K562 (cell line): ENCODE results near the gene ARHGAP28.

ENCODE experiments used
- CSDE1 ChIP-seq, 2 experiments: fragments of 450-650 bp; IDR thresholded peaks; 2 replicates each; pipeline ENCODE4 v1.6.1; 2016; ENCODE audit warnings: mild to moderate bottlenecking in 1 of 2
- LARP7 ChIP-seq: fragments of 450-650 bp; IDR thresholded peaks from 2 replicates; pipeline ENCODE4 v1.6.1; 2016
- MXI1 ChIP-seq: IDR thresholded peaks from 2 replicates; pipeline ENCODE4 v1.6.1; 2011; ENCODE audit warnings: low read depth, mild to moderate bottlenecking, improper control_type of control experiment, low read length
- RNF2 ChIP-seq: sonication (generic); IDR thresholded peaks from 2 replicates; pipeline ENCODE4 v1.6.1; 2016
- SREBF2 ChIP-seq: sonication (generic); formaldehyde crosslinking; IDR thresholded peaks from 2 replicates; pipeline ENCODE4 v1.4.0; 2020; ENCODE audit warnings: mild to moderate bottlenecking, missing genetic modification reagents
- TF ChIP-seq, protein P1 (sequence below): sonication (generic); formaldehyde crosslinking; IDR thresholded peaks from 2 replicates; pipeline ENCODE4 v1.8.1; 2022; ENCODE audit warnings: missing genetic modification reagents
- TF ChIP-seq, protein P2 (sequence below): fragments of 450-650 bp; IDR thresholded peaks from one replicate; pipeline ENCODE4 v1.6.1; 2018; ENCODE audit warnings: mild to moderate bottlenecking, moderate library complexity; ENCODE audit not compliant: partially characterized antibody

DNA sequence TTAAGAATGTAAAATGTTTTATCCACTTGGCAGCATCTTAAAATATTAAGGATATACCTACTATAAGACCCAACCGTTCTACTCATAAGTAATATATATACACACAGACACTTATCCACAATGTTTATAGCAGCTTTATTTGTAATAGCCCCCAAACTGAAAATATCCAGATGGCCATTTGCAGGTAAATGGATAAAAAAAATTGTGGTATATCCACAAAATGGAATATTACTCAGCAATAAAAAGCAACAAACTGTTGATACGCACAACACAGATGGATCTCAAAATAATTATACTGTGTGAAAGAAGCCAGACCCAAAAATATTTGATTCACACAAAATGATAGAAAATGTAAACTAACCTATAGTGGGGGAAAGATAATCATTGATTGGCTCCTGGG lies 122.0 kb downstream of the ARHGAP28 start:
- TF ChIP-seq, protein P1, sequence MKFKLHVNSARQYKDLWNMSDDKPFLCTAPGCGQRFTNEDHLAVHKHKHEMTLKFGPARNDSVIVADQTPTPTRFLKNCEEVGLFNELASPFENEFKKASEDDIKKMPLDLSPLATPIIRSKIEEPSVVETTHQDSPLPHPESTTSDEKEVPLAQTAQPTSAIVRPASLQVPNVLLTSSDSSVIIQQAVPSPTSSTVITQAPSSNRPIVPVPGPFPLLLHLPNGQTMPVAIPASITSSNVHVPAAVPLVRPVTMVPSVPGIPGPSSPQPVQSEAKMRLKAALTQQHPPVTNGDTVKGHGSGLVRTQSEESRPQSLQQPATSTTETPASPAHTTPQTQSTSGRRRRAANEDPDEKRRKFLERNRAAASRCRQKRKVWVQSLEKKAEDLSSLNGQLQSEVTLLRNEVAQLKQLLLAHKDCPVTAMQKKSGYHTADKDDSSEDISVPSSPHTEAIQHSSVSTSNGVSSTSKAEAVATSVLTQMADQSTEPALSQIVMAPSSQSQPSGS (CRISPR knock-in tag) = no peak
- TF ChIP-seq LARP7 = no peak
- no peak for TF ChIP-seq RNF2
- TF ChIP-seq CSDE1 (IDR thresholded peaks at IDR 0.05) = no peak
- no peak for TF ChIP-seq MXI1
- TF ChIP-seq, protein P2, sequence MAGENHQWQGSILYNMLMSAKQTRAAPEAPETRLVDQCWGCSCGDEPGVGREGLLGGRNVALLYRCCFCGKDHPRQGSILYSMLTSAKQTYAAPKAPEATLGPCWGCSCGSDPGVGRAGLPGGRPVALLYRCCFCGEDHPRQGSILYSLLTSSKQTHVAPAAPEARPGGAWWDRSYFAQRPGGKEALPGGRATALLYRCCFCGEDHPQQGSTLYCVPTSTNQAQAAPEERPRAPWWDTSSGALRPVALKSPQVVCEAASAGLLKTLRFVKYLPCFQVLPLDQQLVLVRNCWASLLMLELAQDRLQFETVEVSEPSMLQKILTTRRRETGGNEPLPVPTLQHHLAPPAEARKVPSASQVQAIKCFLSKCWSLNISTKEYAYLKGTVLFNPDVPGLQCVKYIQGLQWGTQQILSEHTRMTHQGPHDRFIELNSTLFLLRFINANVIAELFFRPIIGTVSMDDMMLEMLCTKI = no peak
- no peak for TF ChIP-seq SREBF2 (CRISPR knock-in tag)
